Brain pericyte (primary cell): ENCODE results near the gene AFF2.
"Not testable (repeated sequence)": the region's sequence is repeated elsewhere in the genome, so short reads cannot be mapped to it uniquely, and the experiment has no call there.

Source experiments
- DNase-seq: peaks from one replicate; pipeline ENCODE4 v3.0.0-alpha.2; 2012; ENCODE audit warnings: low read depth, low spot score

AFF2 gene

DNA sequence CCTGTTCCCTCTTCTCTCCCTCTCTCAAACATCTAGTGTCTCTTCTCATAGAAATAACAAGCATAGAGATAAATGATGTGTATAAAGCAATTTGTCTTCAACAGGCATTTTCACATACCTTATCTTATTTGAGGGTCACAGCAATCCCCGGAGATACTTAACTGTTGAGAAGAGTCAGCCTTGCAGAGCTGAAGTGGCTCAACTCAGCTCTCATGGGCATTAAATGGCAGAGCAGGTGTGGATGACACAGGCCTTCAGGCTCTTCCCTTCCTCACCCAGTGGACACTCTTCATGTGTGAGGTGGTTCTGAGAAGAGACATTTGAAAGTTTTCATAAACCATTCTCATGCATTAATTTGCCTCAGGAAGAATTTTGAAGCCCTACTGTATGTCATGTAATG, 134.2 kb downstream of the AFF2 start:
- no peak for DNase-seq

DNA sequence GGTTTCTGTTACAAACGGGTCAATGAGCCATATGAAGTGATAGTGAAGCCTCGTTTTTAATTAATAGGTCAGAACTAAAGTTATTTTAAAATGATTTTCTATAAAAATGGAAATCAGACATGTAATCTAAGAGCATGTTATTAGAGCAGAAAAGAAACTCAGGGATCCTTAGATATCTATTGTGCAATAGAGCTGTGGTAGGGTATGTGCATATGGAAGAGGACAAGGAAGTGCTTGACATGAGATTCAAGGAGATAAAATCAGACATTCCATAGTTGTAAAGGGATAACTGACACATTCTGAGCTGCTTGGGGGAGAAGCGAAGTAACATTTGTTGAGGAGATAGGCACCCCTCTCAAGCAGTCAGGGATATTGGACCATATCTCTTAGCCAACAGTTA, 143.0 kb downstream of the AFF2 start:
- no peak for DNase-seq

DNA sequence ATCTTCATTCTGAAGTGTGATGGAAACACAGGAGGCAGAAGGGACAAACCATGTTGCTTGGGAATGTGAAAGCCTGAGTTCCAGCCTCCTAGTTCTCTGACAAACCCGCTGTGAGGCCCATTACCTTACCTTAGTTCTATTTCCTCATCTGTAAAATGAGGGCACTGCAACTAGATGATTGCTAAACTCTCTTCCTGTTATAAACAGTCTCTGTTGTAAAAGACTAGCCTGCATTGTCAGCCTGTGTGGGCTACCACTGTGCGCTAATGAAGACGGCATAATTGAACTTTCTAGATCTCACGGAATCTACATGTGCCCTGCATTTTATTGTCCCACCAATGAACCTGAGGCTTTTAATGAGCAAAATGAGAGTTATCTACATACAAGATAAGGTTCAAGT, 147.2 kb downstream of the AFF2 start:
- no peak for DNase-seq

DNA sequence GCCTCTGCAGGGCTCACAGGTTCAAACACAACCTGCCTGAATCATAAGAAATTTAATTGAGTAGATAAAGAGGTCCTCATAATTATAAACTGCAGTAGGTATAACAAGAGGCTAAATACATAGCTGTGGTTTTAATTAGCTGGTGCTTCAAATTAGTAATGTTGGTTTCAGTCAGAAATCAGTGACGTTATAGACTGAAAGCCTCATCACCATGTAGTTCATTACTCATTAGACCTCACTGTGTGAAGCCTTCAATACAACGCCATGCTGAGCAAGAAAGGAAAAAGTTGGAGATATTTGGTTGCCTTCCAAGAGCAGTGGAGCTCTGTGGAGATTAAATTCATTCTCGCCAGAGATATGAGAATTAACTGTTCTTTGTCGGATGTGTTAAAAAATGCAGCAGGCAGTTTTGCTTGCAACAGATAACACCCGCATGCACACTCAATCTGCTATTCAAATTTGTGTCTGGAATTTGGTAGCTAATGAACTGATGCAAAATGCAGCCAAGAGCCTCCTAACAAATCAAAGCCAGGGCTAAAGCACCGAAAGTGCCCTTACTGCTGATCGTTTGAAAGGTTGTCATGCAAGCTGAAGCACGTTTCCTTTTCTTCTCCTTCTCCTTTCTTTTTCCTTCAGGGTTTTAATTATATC, 148.9 kb downstream of the AFF2 start:
- no peak for DNase-seq

DNA sequence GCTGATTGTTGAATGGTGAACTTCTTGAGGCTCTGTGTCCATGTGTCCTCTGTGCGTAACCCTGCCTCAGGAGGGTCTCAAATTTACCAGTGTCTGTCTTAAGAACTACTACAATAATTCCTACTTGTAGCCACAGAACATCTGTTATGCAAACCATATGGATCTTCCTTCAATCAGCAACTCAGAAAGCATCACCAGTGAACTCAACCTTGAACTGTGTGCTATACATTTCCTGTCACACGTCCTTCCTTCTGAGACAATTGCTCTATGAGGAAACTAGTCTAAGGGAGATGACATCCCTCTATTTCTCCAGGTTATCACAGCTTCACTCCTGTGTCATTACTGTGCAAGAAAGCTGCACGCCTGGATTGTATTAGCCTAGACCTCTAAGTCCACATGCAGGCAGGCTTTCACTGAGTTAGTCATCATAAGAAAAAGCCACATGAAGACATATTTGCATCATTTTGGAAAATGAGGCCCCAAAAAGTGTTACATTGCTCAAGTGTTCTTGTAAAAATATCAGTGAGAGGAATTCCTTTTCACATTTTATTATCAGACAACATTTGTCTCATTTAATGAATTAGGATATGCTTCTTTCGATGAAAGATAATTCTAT, 157.8 kb downstream of the AFF2 start:
- DNase-seq: no peak

DNA sequence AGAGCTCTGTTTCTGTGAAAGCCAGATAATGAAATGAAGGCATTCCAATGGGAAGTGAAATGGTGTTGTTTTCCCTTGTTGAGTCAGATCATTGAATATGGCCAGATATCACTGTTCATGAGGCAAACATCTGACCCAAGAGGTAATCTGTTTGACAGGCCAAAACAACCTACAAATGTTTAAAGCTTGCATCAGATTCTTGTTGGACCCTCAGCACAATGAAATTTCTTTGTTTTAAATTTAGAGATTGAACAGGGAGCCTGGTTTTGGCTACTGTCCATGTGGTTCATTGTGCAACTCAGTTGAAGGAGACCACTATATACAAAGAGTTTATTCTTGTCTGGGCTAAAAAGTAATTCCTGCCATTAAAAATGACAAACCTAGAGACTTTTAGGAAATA, 159.1 kb downstream of the AFF2 start:
- no peak for DNase-seq

DNA sequence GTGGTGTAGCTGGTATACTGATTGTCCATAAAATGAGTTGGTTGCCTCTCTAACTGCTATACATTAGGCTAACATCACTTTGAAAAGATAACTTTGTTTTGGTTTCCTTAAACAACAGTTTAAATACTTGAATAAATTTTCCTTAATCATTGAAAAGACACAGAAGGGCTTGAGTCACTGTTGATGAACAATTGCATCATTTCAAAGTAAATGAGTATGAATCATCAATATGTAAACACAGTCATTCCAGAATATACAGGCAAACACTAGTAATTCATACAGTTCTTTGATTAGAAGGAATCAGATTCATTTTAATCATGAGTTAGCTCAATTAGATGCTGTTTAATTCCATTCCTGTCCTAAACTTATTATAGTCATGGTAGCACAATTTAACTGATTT, 160.6 kb downstream of the AFF2 start:
- DNase-seq: no peak

DNA sequence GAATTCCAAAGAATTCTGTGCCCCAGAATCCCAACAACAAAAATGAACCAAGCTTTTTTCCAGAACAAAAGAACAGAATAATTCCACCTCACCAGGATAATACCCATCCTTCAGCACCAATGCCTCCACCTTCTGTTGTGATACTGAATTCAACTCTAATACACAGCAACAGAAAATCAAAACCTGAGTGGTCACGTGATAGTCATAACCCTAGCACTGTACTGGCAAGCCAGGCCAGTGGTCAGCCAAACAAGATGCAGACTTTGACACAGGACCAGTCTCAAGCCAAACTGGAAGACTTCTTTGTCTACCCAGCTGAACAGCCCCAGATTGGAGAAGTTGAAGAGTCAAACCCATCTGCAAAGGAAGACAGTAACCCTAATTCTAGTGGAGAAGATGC, 161.6 kb downstream of the AFF2 start:
- no peak for DNase-seq

DNA sequence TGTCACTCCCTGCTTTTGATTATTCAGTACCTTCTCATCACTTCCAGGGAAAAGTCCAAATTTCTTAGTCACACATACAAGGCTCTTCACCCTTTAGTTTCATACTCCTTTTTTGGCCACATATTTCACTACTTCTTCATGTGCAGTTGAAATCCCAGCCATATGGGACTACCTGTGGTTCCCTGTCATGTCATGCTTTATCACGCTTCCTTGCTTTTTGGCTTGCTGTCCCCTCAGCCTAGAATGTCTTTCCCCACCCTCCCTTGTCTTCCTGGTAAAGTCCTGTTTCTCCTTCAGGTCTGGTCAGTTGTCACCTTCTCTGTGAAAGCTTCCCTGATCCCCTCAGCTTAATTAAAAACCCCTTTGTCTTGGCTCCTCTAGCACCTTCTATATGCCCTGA, 163.8 kb downstream of the AFF2 start:
- DNase-seq: no peak

DNA sequence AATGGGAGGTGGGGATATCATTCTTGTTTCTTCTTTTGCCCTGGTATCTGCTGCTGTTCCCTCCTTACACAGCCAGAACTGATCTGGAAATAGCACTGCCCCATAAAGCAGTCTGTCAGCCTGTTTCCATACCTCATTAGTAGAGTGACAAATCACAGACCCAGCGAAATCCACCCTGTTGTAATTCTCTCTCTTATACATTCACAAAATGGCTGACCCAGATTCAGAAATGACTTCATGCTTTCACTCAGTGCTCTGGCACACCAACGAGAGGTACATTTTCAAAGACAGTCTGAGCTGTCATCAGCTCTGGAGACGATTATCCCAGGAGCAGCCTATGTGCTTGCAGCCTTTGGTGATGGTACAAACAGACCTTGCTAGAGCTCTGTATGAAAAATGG, 164.6 kb downstream of the AFF2 start:
- no peak for DNase-seq

DNA sequence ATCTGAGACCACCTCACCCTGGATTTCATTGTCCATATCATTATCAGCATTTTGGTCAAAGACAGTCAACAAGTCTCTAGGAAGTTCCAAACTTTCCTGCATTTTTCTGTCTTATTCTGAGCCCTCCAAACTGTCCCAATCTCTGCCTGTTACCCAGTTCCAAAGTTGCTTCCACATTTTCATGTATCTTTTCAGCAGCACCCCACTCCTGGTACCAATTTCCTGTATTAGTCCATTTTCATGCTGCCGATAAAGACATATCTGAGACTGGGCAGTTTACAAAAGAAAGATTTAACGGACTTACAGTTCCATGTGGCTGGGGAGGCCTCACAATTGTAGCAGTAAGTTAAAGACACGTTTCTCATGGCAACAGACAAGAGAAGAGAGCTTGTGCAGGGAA, 168.8 kb downstream of the AFF2 start:
- DNase-seq: not testable (repeated sequence)

DNA sequence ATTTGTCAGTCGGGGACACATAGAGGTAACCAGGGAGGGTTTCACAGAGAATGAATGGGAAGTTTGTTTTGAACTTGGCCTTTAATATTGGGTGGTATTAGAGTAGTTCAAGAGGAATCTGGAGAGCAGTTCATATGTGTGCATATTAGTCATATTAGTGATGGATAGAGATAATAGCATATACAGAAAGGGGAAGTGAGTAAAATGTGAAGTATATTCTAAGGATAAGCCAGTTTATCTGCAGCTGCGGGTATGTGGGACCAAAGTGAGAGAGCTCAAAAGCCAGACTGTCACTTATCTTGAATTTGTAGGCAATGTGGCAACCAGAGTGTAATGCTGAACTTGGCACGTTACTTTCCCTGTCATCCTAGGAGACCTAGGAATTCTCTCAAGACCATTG, 169.9 kb downstream of the AFF2 start:
- DNase-seq: no peak

DNA sequence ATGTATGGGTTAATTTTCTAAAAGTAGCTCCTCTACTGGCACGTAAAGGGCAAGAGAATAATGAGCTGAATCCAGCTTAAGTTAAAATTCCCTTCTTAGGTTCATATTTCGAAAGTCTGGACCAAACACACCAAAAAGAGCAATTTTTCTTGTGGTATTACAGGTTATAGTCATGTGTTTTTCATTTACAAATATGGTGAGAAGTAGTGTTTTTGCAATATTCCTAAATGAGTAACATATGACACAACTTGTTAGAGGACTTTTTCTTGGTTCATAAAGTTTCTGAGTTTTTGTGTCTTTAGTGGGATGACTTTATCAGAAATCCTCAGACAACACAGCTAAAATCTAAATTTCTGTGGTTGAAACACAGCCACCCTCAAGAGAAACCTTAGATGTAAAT, 172.1 kb downstream of the AFF2 start:
- no peak for DNase-seq

DNA sequence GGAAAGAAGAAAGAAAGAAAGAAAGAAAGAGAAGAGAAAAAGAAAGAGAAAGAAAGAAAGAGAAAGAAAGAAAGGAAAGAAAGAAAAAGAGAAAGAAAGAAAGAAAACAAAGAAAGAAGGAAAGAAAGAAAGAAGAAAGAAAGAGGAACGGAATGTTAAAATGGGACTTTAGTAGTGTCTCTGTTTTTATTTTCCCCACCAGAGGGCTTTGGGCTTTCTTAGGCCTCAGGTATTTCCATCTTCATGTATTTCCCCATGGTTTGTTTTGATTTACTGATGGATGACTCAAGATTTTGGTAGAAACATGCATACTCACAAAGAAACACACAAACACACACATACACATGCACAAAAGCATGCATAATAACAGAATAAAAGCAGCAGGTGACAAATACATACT, 181.2 kb downstream of the AFF2 start:
- DNase-seq: no peak

DNA sequence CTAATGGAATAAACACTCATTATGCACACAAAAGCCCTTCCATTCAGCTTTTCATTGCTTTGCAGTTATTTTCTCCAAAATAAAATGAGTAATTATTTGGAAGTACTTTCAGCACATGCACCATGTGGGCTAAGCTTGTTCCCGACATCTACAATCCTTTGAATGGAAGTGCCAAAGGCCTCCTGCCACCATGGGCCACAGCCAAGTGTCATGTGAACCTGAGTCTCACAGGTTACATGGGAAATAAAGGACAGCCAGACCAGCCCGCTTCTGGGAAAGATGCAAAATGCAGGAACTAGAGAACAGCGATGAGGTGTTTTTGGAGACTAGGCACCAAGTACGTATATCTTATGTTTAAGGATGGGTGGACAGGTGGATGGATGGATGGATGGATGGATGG, 181.8 kb downstream of the AFF2 start:
- DNase-seq: no peak

DNA sequence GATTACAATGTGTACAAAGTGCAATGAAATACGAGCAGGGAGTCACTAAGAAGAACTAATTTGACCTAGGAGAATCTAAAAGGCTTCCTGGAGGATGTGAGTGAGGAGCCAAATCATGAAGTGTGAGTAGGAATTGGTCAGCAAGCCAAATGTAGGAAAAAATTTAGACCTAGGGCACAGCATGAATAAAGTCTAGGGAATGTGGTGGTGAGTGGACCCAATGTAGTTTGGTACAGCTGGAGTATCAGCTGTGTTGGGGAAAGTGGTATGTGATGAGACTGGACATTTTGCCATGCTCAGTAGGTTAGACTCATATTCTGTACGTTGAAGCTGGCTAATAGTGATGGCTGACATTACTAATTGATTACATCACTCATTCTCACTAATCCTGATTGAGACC, 191.0 kb downstream of the AFF2 start:
- DNase-seq: no peak

DNA sequence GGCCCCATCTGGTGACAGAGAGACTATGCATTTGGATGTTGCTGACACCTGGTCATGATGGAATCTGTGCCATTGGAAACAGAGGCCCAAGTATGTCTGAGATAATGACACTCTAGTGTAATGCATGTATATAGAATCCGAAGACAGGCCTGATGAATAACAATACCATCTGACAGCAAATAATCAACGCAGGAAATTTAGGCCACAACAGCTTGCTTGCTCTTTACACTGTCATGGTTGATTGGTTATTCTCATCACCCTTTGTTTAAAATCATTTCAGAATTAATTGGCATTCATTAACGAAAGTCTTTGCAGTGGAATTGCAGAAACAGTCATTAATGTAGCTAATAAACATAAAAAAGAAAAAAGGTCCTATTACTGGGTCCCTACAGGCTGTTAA, 194.8 kb downstream of the AFF2 start:
- no peak for DNase-seq

DNA sequence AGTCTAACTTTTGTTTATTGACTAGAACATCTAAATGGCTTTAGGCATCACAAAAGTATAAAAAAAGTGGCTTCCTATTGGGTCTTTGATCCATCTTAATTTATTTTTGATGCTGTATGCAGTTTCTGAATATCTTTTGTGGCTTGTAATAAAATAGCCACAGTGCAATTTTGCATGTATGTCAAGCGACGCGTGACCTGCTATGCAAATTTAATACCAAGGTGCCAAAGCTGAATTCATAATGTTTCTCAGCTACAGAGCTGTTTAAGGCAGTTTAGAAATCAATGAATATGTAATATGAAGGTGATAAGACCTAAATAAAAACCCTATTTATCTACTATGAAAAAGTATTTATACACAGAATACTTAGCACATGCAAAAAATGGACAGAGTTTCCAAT, 197.8 kb downstream of the AFF2 start:
- no peak for DNase-seq

DNA sequence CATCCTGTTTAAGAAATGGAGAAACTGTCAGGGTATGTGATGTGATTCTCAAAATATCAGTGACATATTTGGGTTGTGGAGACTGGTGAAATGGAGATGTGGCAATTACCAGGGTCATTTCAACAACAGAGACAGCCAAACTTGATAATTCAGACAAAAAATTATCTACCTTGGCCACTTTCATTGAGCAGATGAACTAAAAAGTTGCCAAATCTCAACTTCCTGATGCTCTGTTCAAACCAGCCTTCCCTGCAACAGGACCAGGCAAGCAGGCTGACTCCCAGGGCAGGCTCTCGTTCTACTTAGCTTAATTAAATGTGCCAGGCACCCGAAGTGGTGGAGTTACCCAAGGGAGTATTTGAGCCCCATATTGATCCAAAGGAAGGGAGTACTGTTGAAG, 199.6 kb downstream of the AFF2 start:
- no peak for DNase-seq

DNA sequence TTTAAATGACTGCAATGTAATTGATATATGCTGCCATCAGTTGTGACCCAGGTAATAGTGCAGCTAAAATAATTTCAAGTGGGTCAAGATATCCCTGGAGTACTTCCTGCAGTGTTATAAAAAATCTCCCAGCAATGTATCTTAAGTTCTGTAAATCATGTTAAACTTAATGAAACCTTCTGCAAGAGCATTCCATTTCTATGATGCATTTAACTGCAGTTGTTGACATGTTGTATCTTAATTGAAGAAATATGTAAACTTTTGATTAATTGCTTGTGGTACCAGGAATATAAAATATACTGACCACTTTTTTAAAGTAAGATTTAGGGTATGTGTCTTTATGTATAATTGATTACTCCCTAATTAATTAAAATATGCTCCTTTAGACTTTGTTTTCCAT, 213.6 kb downstream of the AFF2 start:
- DNase-seq: no peak

DNA sequence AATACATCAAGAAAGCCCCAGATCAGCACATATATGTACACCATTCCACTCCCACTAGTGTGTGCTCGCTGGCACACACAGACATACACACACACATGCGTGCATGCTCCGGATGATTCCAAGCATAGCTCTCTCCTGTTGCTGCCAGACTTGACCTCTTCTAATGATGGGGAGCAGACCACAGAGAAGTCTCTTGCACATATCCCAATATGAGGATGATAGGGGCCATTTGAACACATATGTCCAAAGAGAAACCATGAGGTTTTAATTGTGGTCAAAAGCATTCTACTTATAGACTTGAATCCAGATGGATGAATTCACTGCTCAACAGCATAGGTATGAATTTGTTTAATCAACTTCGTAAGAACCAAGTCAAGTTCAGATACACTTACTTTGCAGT, 214.9 kb downstream of the AFF2 start:
- DNase-seq: no peak

DNA sequence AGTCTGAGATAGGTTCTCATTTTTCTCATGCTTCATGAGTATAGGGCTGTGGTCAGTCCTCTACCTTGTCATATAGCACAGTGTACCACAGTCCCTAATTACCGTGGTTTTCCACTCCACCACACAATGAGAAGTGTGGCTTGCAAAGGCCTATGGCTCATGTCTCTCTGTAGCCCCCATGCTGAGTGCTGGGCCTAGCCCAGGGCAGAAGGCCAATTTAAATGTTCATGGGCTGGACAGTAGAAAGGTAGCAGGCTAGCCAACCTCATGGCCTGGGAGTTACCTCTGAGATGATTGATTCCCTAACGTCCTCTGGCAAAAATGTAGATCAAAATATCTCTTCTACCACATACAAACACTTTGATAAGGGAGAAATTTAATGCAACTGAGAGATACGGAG, 222.5 kb downstream of the AFF2 start:
- DNase-seq: no peak

DNA sequence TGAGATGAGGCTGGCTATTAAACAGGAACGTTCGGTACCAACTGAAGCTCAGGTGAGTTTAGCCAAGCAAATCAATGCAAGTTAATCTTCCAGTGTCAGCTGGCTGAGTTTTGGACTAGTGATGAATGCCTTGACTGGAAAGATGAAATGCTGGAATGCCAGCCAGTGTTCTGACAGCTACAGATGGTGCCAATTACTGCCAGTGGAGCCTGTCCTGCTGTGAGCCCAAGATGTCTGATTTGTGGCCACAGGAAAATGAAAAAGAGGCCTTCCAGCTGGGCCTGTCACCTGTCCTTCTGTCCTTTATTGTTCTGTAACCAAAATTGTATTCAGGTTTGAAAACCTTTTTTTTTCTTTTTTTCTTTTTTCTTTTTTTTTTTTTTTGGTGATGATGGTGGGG, 223.1 kb downstream of the AFF2 start:
- no peak for DNase-seq

DNA sequence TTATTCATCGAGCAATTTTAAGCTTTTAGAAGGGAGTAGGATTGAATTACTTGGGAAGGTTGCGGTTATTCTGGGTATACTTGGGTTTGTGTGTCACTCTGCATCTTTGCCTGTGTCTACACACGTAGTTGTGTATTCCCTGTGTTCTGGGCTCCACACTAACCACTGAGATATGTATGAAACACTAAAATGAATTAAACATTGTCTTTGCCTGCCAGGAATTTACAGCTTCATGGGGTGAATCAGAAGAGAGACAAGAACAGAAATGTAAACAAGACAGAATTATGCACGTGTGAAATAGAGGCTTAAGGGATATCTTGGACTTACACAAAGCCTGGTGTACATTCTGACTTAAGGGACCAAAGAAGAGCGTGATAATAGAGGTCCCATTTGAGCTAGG, 228.5 kb downstream of the AFF2 start:
- no peak for DNase-seq
